HCT116 (cell line): Measurements from ENCODE around the gene ADD3. TPM values are rescaled to one million over a fixed set of nuclear protein-coding genes. Genes with fewer than 3 reads are reported as not detected.

ENCODE experiments used
- ATAC-seq: fragments of 200-7000 bp; cut with Tn5 transposase; 2 replicates; pipeline ENCODE4 v1.9.1; 2020; ENCODE audit warnings: mild to moderate bottlenecking, moderate library complexity
- BruUV-seq: library from RNA; stranded (reverse); fragments of 400-500 nt; replicated peaks from 2 replicates; lab custom pipeline; 2021; lab: Mats Ljungman, UMichigan
- CTCF ChIA-PET: fragments of 300-600 bp; sonication (Branson Sonifier 250); formaldehyde crosslinking; loops from one replicate; lab custom pipeline; 2021; ENCODE audit warnings: antibody characterized with exemption; lab: Charles Lee
- POLR2A ChIA-PET: fragments of 300-600, 350-600 bp; sonication (Branson Sonifier 250); formaldehyde crosslinking; loops from one replicate; lab custom pipeline; 2021; ENCODE audit warnings: antibody characterized with exemption; lab: Charles Lee
- RAD21 ChIA-PET, 2 experiments: fragments of 300-600 bp; sonication (Branson Sonifier 250); formaldehyde crosslinking; loops; one replicate each; lab custom pipeline; 2023; ENCODE audit warnings: low total read pairs in 2 of 2; ENCODE audit not compliant: uncharacterized antibody in 2 of 2, unreplicated experiment in 2 of 2, low non-redundant PET in 1 of 2; lab: Charles Lee
- DNase-seq: peaks from one replicate; pipeline ENCODE4 v3.0.0-alpha.2; 2010; ENCODE audit warnings: low read depth, low spot score
- H2AFZ ChIP-seq: fragments of 200-600 bp; shearing (Covaris generic), sonication (generic); 2 replicates; pipeline ENCODE4 v1.6.1; 2017; ENCODE audit warnings: low read depth, mixed run types, mixed read lengths, antibody characterized with exemption, low read length; ENCODE audit not compliant: poor library complexity, severe bottlenecking
- H3K27ac ChIP-seq: 2 replicates; pipeline ENCODE4 v1.5.1; 2012; ENCODE audit warnings: low read depth, low read length
- H3K27me3 ChIP-seq: fragments of 200-600 bp; sonication (generic); 2 replicates; pipeline ENCODE4 v1.6.1; 2016; ENCODE audit warnings: mixed run types, low read length, mixed read lengths; ENCODE audit not compliant: insufficient read depth
- H3K36me3 ChIP-seq, 2 experiments: fragments of 200-500 bp in 1 of 2; fragments of 200-600 bp in 1 of 2; sonication (Bioruptor generic) in 1 of 2; sonication (generic) in 1 of 2; 2 replicates each; pipeline versions ENCODE4 v1.5.1 to v1.6.1; 2014 to 2016; ENCODE audit warnings: low read length in 2 of 2, inconsistent platforms in 1 of 2, mixed read lengths in 1 of 2, mixed run types in 1 of 2; ENCODE audit not compliant: insufficient read depth in 2 of 2, control insufficient read depth in 1 of 2
- H3K4me1 ChIP-seq, 2 experiments: fragments of 200-600 bp in 1 of 2; sonication (generic) in 1 of 2; 2 replicates each; pipeline versions ENCODE4 v1.5.1 to v1.6.1; 2012 to 2017; ENCODE audit warnings: low read length in 2 of 2, inconsistent platforms in 1 of 2, mild to moderate bottlenecking in 1 of 2, mixed read lengths in 1 of 2, mixed run types in 1 of 2, moderate library complexity in 1 of 2; ENCODE audit not compliant: insufficient read depth in 2 of 2, control insufficient read depth in 1 of 2
- H3K4me2 ChIP-seq: fragments of 200-600 bp; sonication (generic); 2 replicates; pipeline ENCODE4 v1.6.1; 2017; ENCODE audit warnings: mixed run types, low read length, mixed read lengths
- H3K4me3 ChIP-seq, 2 experiments: fragments of 200-600 bp in 1 of 2; sonication (generic) in 1 of 2; replicated peaks in 1 of 2; 2 replicates each; pipeline ENCODE4 v1.5.1; 2011 to 2016; ENCODE audit warnings: low read length in 2 of 2, control low read depth in 1 of 2, low read depth in 1 of 2, mild to moderate bottlenecking in 1 of 2, mixed read lengths in 1 of 2, mixed run types in 1 of 2
- H3K79me2 ChIP-seq: fragments of 200-600 bp; sonication (generic); 2 replicates; pipeline ENCODE4 v1.6.1; 2017; ENCODE audit warnings: mild to moderate bottlenecking, mixed run types, low read length, moderate library complexity, mixed read lengths; ENCODE audit not compliant: insufficient read depth
- H3K9ac ChIP-seq: fragments of 200-600 bp; sonication (generic); 2 replicates; pipeline ENCODE4 v1.6.1; 2016; ENCODE audit warnings: low read length, mixed read lengths
- H3K9me2 ChIP-seq: fragments of 200-600 bp; sonication (generic), shearing (Covaris generic); 2 replicates; pipeline ENCODE4 v1.6.1; 2017; ENCODE audit warnings: mixed run types, mild to moderate bottlenecking, moderate library complexity; ENCODE audit not compliant: insufficient read depth
- H3K9me3 ChIP-seq, 2 experiments: fragments of 200-500 bp in 1 of 2; fragments of 200-600 bp in 1 of 2; sonication (Bioruptor generic) in 1 of 2; sonication (generic) in 1 of 2; 2 replicates each; pipeline ENCODE4 v1.6.1; 2014 to 2017; ENCODE audit warnings: low read length in 2 of 2, mixed read lengths in 2 of 2, inconsistent platforms in 1 of 2, low read depth in 1 of 2, mild to moderate bottlenecking in 1 of 2, mixed run types in 1 of 2, moderate library complexity in 1 of 2; ENCODE audit not compliant: control insufficient read depth in 1 of 2, insufficient read depth in 1 of 2
- H4K20me1 ChIP-seq: fragments of 200-600 bp; sonication (generic), shearing (Covaris generic); 2 replicates; pipeline ENCODE4 v1.6.1; 2017; ENCODE audit warnings: mixed run types, mild to moderate bottlenecking, moderate library complexity; ENCODE audit not compliant: insufficient read depth
- CBX3 ChIP-seq: IDR thresholded peaks from 2 replicates; pipeline ENCODE4 v1.6.1; 2012; ENCODE audit warnings: low read depth
- CEBPB ChIP-seq: IDR thresholded peaks from 2 replicates; pipeline ENCODE4 v1.6.1; 2012; ENCODE audit warnings: low read depth
- CTCF ChIP-seq, 3 experiments: fragments of 200-600 bp in 1 of 3; sonication (generic) in 1 of 3; IDR thresholded peaks in 2 of 3; conservative IDR thresholded peaks in 1 of 3; 2 replicates each; pipeline ENCODE4 v1.5.1; 2012 to 2017; ENCODE audit warnings: low read depth in 2 of 3, low read length in 2 of 3, antibody characterized with exemption in 1 of 3, borderline replicate concordance in 1 of 3, control low read depth in 1 of 3, mild to moderate bottlenecking in 1 of 3, mixed read lengths in 1 of 3, mixed run types in 1 of 3, moderate library complexity in 1 of 3; ENCODE audit not compliant: insufficient read depth in 1 of 3
- JUND ChIP-seq: IDR thresholded peaks from 2 replicates; pipeline ENCODE4 v1.6.1; 2012
- POLR2A ChIP-seq: IDR thresholded peaks from 2 replicates; pipeline ENCODE4 v1.7.0; 2011; ENCODE audit warnings: borderline replicate concordance; ENCODE audit not compliant: insufficient read depth, insufficient read length; ENCODE audit errors: extremely low read depth
- RAD21 ChIP-seq: IDR thresholded peaks from 2 replicates; pipeline ENCODE4 v1.6.1; 2012; ENCODE audit warnings: low read depth, mild to moderate bottlenecking
- SIN3A ChIP-seq: IDR thresholded peaks from 2 replicates; pipeline ENCODE4 v1.6.1; 2012; ENCODE audit warnings: low read depth
- SP1 ChIP-seq: IDR thresholded peaks from 2 replicates; pipeline ENCODE4 v1.6.1; 2012; ENCODE audit warnings: low read depth
- SRF ChIP-seq: IDR thresholded peaks from 2 replicates; pipeline ENCODE4 v1.6.1; 2012; ENCODE audit warnings: low read depth
- YY1 ChIP-seq: IDR thresholded peaks from 2 replicates; pipeline ENCODE4 v1.6.1; 2011; ENCODE audit warnings: low read length, low read depth, moderate library complexity, mild to moderate bottlenecking; ENCODE audit not compliant: insufficient replicate concordance; ENCODE audit errors: extremely low read depth
- ZFX ChIP-seq: fragments of 450-650 bp; IDR thresholded peaks from 2 replicates; pipeline ENCODE4 v1.6.1; 2017
- ZNF274 ChIP-seq: fragments of 200-500 bp; sonication (Bioruptor generic); IDR thresholded peaks from 2 replicates; pipeline ENCODE4 v1.6.1; 2014; ENCODE audit warnings: mild to moderate bottlenecking, low read depth, low read length, inconsistent platforms
- intact Hi-C: fragments of 100-400 bp; cut with micrococcal nuclease; formaldehyde crosslinking; loops from 2 replicates; pipeline ENCODE4 v1.10.0; 2022
- total RNA-seq: library from RNA; stranded (reverse); gene quantifications from one replicate; pipeline ENCODE4 v1.2.1, GENCODE V29; 2021; ENCODE audit not compliant: unreplicated experiment
- TF ChIP-seq, protein P1 (sequence below): IDR thresholded peaks from 2 replicates; pipeline ENCODE4 v1.6.1; 2012; ENCODE audit warnings: low read depth

The ADD3 gene
- total RNA-seq, 1 experiment from 2014 or later = 41.1 TPM

GRCh38 chr10:110167149-110167548 lies 159.4 kb downstream of the ADD3 start:
- Histone ChIP-seq H3K9me3 (no peaks in the 10 kb centered on the region), H3K27me3 (peaks cover 22% of the 10 kb centered on the region), H4K20me1 (no peaks in the 10 kb centered on the region; the same call in 1 of the 2 replicates), H3K27ac (no peak overlapping the region), H3K79me2 (no peaks in the 10 kb centered on the region)
- DNase-seq = no peak
- intact Hi-C loops = no loop called here
- no TSS peak for BruUV-seq
- TF ChIP-seq SIN3A (no peak), ZNF274 (no peak), CEBPB (no peak), RAD21 (no peak)
- TF ChIP-seq, all 23 proteins: peak for 0
- ChIA-PET RAD21 (no interaction called here), POLR2A (no interaction called here), CTCF (no interaction called here)
- Histone ChIP-seq H3K36me3 (no peaks in the 10 kb centered on the region), H3K9ac (no peak overlapping the region), H3K4me1 (peaks cover 0 to 15% of the 10 kb centered on the region in 2 experiments; a peak in 3 of 4 replicates), H3K4me2 (no peak overlapping the region), H2AFZ (no peak overlapping the region), H3K9me2 (no peaks in the 10 kb centered on the region), H3K4me3 (no peak overlapping the region)
- no peak for ATAC-seq

GRCh38 chr10:110168601-110169481 lies 161.1 kb downstream of the ADD3 start:
- Histone ChIP-seq H3K27ac (no peak overlapping the region), H3K4me3 (no peak overlapping the region), H3K79me2 (no peaks in the 10 kb centered on the region), H3K9ac (no peak overlapping the region), H3K9me3 (no peaks in the 10 kb centered on the region), H2AFZ (no peak overlapping the region), H3K27me3 (peaks cover 22% of the 10 kb centered on the region), H3K9me2 (no peaks in the 10 kb centered on the region), H3K36me3 (no peaks in the 10 kb centered on the region), H3K4me2 (no peak overlapping the region), H3K4me1 (peaks cover 0 to 10% of the 10 kb centered on the region in 2 experiments; a peak in 2 of 4 replicates), H4K20me1 (no peaks in the 10 kb centered on the region)
- ChIA-PET POLR2A (no interaction called here), RAD21 (no interaction called here), CTCF (interaction anchor here (0.8 kb wide), 1 partner anchor 53 kb away, joined by 3 read pairs; no protein-coding TSS in a partner anchor)
- DNase-seq = no peak
- intact Hi-C loops = no loop called here
- ATAC-seq = peak; percentile 16; the same call in 1 of the 2 replicates
- BruUV-seq = no TSS peak
- TF ChIP-seq CBX3 (no peak), YY1 (no peak), CTCF (IDR thresholded peaks at IDR 0.05 in 2 of 3, conservative IDR thresholded peaks at IDR 0.05 in 1 of 3; ENCODE audit: borderline replicate concordance in 1 of 3, insufficient read depth in 1 of 3, low read depth in 2 of 3, low read length in 2 of 3) (no peak), RAD21 (no peak), SIN3A (no peak), SRF (no peak), JUND (no peak), ZFX (no peak), SP1 (no peak), ZNF274 (no peak), POLR2A (no peak)
- TF ChIP-seq, protein P1, sequence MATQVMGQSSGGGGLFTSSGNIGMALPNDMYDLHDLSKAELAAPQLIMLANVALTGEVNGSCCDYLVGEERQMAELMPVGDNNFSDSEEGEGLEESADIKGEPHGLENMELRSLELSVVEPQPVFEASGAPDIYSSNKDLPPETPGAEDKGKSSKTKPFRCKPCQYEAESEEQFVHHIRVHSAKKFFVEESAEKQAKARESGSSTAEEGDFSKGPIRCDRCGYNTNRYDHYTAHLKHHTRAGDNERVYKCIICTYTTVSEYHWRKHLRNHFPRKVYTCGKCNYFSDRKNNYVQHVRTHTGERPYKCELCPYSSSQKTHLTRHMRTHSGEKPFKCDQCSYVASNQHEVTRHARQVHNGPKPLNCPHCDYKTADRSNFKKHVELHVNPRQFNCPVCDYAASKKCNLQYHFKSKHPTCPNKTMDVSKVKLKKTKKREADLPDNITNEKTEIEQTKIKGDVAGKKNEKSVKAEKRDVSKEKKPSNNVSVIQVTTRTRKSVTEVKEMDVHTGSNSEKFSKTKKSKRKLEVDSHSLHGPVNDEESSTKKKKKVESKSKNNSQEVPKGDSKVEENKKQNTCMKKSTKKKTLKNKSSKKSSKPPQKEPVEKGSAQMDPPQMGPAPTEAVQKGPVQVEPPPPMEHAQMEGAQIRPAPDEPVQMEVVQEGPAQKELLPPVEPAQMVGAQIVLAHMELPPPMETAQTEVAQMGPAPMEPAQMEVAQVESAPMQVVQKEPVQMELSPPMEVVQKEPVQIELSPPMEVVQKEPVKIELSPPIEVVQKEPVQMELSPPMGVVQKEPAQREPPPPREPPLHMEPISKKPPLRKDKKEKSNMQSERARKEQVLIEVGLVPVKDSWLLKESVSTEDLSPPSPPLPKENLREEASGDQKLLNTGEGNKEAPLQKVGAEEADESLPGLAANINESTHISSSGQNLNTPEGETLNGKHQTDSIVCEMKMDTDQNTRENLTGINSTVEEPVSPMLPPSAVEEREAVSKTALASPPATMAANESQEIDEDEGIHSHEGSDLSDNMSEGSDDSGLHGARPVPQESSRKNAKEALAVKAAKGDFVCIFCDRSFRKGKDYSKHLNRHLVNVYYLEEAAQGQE = no peak
